GM12891 (cell line): ENCODE measurements around the gene HOXC9.

Experiments used
- DNase-seq: peaks from one replicate; pipeline ENCODE4 v3.0.0; 2011; ENCODE audit warnings: low spot score; ENCODE audit not compliant: insufficient read length
- FAIRE-seq: peaks from 2 replicates; lab custom pipeline; 2011; peaks lifted over from hg19 to GRCh38; lab: Jason Lieb, UNC
- PAX5 ChIP-seq: IDR thresholded peaks from 2 replicates; pipeline ENCODE4 v1.6.1; 2011; ENCODE audit warnings: low read length, moderate library complexity, mild to moderate bottlenecking; ENCODE audit not compliant: insufficient read depth, severe bottlenecking
- POLR2A ChIP-seq: IDR thresholded peaks from 2 replicates; pipeline ENCODE4 v1.6.1; 2011; ENCODE audit warnings: low read depth, low read length, control low read depth
- POLR2AphosphoS5 ChIP-seq: IDR thresholded peaks from 2 replicates; pipeline ENCODE4 v1.6.1; 2011; ENCODE audit warnings: low read depth, low read length, control low read depth
- POU2F2 ChIP-seq: IDR thresholded peaks from 2 replicates; pipeline ENCODE4 v1.6.1; 2011; ENCODE audit warnings: low read depth, mild to moderate bottlenecking, control low read depth, low read length, moderate library complexity
- SPI1 ChIP-seq: IDR thresholded peaks from 2 replicates; pipeline ENCODE4 v1.6.1; 2011; ENCODE audit warnings: low read depth, low read length, control low read depth
- TAF1 ChIP-seq: IDR thresholded peaks from 2 replicates; pipeline ENCODE4 v1.6.1; 2011; ENCODE audit warnings: low read depth, low read length, control low read depth

Gene HOXC9

GRCh38 chr12:54002278-54002914, 2.4 kb downstream of the HOXC9 start:
- FAIRE-seq (no peak), DNase-seq (no peak)
- TF ChIP-seq POLR2AphosphoS5 (no peak), POU2F2 (no peak), SPI1 (no peak), TAF1 (no peak), POLR2A (no peak), PAX5 (no peak)

GRCh38 chr12:54002915-54003389, 3.0 kb downstream of the HOXC9 start:
- DNase-seq = no peak
- no peak for FAIRE-seq
- no peak for TF ChIP-seq TAF1
- no peak for TF ChIP-seq POLR2A
- no peak for TF ChIP-seq PAX5
- TF ChIP-seq SPI1 = no peak
- no peak for TF ChIP-seq POLR2AphosphoS5
- TF ChIP-seq POU2F2 = no peak

GRCh38 chr12:54003625-54004024, 3.7 kb downstream of the HOXC9 start:
- TF ChIP-seq POLR2AphosphoS5 = no peak
- TF ChIP-seq SPI1 = no peak
- TF ChIP-seq POU2F2 = no peak
- TF ChIP-seq PAX5 = no peak
- TF ChIP-seq POLR2A = no peak
- TF ChIP-seq TAF1 = no peak
- no peak for DNase-seq
- FAIRE-seq = no peak

- no peak for TF ChIP-seq POLR2A
- no peak for TF ChIP-seq POLR2AphosphoS5
- TF ChIP-seq POU2F2 = no peak
- no peak for TF ChIP-seq TAF1
- TF ChIP-seq SPI1 = no peak
- no peak for TF ChIP-seq PAX5
- DNase-seq = no peak
- FAIRE-seq = no peak
These were observed 4.3 kb downstream of the HOXC9 start for GRCh38 chr12:54004063-54004840.

GRCh38 chr12:54004841-54005530, 5.0 kb downstream of the HOXC9 start:
- TF ChIP-seq POU2F2 (no peak), TAF1 (no peak), SPI1 (no peak), PAX5 (no peak), POLR2AphosphoS5 (no peak), POLR2A (no peak)
- FAIRE-seq (no peak), DNase-seq (no peak)

GRCh38 chr12:54005531-54005852, 5.5 kb downstream of the HOXC9 start:
- FAIRE-seq (no peak), DNase-seq (no peak)
- TF ChIP-seq POU2F2 = no peak
- no peak for TF ChIP-seq POLR2AphosphoS5
- TF ChIP-seq SPI1 = no peak
- TF ChIP-seq POLR2A = no peak
- TF ChIP-seq PAX5 = no peak
- no peak for TF ChIP-seq TAF1

GRCh38 chr12:54005853-54006558, 6.0 kb downstream of the HOXC9 start:
- TF ChIP-seq TAF1 = no peak
- no peak for TF ChIP-seq PAX5
- TF ChIP-seq SPI1 = peak; percentile 78
- DNase-seq (peak; percentile 79), FAIRE-seq (peak; percentile 90)

- TF ChIP-seq POLR2A = no peak
- no peak for TF ChIP-seq PAX5
- no peak for TF ChIP-seq POU2F2
- DNase-seq = no peak
- FAIRE-seq = no peak
These were observed 6.7 kb downstream of the HOXC9 start for GRCh38 chr12:54006559-54007220.

GRCh38 chr12:54007538-54008259, 7.7 kb downstream of the HOXC9 start:
- no peak for TF ChIP-seq POLR2AphosphoS5
- no peak for FAIRE-seq
- DNase-seq = no peak

GRCh38 chr12:54008260-54008552, 8.2 kb downstream of the HOXC9 start:
- FAIRE-seq = no peak
- DNase-seq = no peak
- TF ChIP-seq SPI1 (no peak), TAF1 (no peak), POLR2AphosphoS5 (no peak), PAX5 (no peak), POLR2A (no peak), POU2F2 (no peak)
